NCI-H774 (cell line): ENCODE results near the gene UGT1A3.
"Not testable (repeated sequence)": the region's sequence is repeated elsewhere in the genome, so short reads cannot be mapped to it uniquely, and the experiment has no call there.

Source experiments
- DNase-seq: peaks from one replicate; lab custom pipeline; 2025; lab: John Stamatoyannopoulos, UW

Gene UGT1A3

DNA sequence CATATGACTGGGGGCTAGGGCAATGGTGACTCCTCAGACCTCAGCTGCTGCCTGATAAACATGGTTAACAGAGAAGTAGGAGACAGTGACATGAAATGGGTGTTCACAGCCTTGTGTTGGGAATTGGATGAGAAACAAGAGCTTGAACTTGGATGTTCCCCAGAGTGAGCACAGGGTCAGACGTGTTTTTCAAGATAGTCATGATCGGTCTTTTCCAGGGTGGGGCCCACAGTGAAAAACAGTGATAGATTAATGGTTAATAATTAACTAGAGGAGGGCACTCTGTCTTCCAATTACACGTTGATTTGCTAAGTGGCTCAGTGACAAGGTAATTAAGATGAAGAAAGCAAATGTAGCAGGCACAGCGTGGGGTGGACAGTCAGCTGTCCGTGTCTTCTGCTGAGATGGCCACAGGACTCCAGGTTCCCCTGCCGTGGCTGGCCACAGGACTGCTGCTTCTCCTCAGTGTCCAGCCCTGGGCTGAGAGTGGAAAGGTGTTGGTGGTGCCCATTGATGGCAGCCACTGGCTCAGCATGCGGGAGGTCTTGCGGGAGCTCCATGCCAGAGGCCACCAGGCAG is at the start of gene UGT1A3:
Gene UGT1A3 (plus strand): TSS at position 320 of the 579 bp plus-strand sequence. CDS start 85 bp downstream, at position 405.
- no peak for DNase-seq

DNA sequence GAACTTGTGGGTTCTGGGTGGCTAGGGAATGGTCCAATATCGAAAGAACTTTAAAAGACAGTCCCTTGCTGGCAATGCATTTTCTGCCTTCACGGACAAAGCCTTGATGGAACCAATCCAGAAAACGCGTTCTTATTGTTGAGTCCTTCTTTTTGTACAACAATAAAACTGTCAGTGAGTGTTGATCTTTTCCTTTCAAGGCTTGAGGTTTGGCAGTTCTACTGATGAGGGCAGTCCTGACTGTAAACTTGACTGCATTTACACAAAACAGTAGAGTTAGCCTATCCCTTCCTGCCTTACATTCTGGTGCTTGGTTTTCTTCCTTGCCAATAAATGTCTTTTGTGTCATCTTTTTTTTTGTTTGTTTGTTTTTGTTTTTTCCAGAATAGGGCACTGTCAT is 49.6 kb upstream of the UGT1A3 start:
- no peak for DNase-seq

DNA sequence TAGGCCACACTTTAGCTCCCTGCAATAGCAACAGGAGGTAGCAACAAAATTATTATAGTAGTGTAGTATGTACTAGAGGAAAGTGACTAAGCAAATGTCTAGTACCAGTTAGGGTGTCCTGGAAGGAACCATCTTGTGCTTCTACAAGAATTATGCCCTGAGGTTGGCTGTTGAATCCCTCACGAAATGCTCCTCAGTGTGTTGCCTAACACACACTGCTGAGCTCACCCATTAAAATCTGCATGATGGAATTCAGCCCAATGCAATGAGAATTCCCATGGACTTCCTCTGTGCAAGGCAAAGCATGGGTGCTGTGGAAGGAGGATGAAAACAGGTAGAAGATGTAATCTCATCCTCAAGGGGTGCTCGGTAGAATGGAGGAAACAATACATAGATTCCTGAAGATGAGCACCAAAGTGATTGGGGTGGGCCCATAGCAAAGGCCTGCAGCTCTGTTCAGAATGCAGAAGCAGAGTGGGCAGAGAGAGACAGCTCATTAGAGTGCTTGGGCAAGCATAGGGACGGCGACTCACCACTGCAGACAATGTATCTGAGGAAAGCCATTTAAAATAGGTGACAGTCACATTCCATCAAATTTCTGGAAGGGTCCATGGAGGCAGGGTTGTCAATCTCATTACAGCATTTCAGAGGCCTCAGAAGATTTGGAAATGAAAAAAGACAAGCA is 48.3 kb upstream of the UGT1A3 start:
- DNase-seq = no peak

DNA sequence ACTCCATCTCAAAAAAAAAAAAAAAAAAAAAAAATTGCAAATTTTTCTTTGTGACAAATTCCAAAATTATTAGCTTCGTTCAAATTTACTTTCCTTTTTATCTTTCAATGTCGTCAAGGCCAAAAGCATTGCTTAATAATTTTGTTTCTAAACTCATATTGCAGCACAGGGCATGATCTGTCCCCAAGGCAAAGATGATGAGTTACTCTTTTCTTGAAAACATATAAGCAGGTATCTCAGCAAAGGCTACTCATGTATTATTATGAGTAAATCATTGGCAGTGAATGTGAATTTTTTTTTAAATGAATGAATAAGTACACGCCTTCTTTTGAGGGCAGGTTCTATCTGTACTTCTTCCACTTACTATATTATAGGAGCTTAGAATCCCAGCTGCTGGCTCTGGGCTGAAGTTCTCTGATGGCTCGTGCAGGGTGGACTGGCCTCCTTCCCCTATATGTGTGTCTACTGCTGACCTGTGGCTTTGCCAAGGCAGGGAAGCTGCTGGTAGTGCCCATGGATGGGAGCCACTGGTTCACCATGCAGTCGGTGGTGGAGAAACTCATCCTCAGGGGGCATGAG is 47.2 kb upstream of the UGT1A3 start, which contains the start of gene UGT1A7:
Gene UGT1A7 (plus strand): TSS at position 381 of the 579 bp plus-strand sequence. CDS start 37 bp downstream, at position 418.
- no peak for DNase-seq

DNA sequence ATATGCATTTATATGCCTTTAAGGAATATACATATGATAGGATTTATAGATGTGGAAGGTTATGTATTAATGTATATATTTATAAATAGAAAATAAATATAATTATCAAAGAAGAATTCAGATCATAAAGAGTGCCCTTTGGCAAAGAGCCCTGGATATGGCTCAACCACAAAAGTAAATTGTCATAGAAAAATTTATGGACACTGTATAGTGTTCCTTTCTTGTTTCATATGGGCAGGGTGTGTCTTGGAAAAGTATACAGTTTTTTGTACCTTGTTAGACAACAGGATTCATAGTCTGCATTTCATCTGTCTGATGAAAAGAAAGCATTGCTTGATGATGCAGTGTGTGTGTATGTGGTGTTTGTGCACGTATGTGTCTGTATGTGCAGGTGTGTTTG is 44.2 kb upstream of the UGT1A3 start:
- DNase-seq = no peak

DNA sequence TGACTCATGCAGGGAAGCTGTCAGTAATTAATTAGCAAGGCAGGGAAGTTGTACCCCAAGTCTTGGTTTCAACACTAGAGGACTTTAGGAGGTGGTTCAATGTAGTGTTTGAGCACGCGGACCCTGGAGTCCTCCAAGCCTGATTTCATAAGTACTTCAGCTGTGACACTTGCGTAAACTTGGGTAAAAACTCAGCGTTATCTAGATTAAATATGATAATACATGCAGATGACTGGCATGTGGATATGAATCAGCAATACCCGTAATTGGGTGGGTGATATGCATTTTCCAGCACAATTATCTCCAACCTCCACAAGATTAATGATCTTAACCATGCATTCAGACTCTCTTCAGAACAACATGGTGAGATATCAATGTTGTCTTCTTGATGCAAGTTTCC is 41.9 kb upstream of the UGT1A3 start:
- DNase-seq = no peak

DNA sequence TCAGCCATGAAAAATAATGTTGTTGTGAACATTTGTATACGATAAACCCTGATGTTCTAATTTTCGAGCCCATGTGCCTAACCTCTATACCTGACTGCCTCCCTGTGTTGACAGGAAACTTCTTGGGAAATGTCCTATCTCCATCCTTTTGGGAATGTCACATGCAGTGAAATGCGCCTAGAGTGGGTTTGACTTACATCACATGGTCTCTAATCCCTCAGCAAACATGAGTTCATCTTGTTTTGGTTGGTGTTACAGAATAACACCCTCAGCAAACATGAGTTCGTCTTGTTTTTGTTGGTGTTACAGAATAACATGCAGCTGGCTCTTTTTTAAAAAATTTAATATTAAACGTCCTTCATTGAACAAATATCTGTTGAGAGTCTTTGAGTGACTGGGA is 40.5 kb upstream of the UGT1A3 start:
- no peak for DNase-seq

DNA sequence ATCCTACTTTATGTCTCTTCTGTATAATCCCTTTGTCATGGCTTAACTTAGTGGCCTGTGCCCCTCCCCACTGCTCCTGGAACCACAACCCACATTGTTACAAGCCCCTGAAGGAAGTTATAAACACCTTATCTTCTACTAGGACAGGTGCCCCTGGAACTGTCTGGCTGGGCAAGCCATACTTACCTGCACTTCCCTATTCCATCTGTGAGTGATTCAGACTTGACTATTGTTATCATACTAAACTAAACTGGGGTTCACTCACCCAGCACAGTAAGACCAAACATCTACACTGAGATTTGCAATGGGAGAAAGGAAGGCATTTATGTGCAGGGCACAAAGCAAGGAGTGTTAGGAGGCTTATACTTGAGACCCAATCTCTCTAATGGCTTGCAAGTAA is 39.8 kb upstream of the UGT1A3 start:
- DNase-seq = no peak

DNA sequence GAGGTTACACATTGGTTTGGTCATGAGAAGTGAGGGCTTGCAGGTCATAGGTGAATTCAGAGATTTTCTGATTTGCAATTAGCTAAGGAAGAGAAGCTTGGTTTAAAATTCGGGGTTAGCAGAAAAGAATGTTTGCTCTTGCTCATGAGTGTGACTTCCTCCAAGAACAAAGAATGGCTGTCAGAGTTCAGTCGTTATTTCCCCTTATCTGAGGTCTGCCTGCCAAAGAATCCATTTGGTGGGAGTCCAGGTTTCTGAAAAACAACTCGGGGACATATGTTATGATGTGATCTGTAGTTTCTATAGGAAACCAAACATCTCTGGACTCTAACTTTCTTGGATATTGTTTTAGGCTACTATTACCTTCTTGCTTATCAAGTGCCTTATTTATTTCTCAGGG is 39.3 kb upstream of the UGT1A3 start:
- no peak for DNase-seq

DNA sequence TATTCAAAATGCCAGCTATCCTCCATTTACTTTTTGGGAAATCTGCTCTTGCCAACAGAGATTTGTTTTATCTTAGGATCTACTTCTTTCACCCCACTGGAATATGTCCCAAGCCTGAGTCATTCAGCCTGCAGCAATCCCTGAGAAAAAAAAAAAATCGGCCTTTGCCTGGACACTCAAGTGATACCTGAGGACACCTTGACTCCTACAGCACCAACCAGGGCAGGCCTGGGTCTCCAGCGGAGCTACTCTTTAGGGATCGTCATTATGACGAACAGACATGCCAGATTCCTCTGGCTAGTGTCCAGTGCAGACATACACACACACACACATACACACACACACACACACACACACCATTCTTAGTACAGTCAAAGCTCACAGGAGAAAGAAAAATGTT is 38.4 kb upstream of the UGT1A3 start:
- DNase-seq = no peak

DNA sequence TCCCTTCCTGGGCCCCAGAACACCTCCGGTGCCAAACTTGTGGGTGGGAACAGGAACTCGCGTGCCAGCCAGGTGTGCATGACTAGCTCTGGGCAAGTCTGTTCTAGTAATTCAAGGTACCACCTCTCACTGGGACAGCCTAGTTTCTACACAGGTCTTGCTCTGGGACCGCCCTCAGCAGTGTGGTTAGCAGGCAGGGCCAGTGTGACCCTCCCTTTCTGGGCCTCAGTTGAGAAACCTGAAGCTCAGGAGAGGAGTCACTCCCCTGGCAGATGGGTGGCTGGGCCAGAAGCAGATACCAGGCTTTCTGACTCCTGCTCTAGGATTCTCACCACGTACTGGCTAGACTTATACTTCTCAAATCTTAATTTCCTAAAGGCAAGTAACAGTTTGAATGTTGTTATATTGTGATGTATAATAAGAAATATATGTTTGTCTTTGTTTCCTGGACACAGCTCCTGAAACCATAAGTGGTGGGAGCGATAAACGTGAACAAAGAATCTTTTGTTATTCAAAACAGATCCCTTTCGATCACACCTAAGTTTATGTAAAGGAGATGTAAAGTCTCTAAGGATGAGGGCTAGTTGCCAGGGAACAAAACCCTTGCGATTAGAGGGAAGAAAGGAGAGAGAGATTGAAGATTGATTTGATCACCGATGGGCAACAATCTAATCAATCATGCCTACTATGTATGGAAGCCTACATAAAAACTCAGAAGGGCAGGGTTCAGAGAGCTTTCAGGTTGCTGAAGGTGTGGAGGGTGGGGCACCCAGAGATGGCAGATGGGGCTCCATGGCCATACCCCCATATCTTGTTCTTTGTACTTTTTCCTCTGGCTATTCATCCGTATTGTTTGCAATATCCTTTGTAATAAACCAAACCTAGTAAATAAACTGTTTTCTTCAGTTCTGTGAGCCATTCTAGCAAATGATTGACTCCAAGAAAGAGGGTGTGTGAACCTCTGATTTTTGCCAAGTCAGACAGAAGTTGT is 37.1 kb upstream of the UGT1A3 start:
- no peak for DNase-seq

DNA sequence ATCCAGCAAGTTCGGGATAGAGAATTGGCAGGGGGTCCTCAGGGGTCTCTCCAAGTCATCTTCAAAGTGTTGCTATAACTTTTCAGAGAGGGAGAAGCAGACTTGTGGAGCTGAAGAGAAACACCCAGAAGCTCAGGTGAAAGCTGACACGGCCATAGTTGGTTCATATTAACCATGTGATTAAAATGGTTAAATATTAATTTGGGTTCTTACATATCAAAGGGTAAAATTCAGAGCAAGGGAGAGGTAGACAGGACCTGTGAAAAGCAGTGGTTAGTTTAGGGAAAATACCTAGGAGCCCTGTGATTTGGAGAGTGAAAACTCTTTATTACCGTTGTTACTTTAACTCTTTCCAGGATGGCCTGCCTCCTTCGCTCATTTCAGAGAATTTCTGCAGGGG is 36.2 kb upstream of the UGT1A3 start, which contains the start of gene UGT1A6:
Gene UGT1A6 (plus strand): TSS at position 243 of the 400 bp plus-strand sequence. CDS start 115 bp downstream, at position 358.
- DNase-seq = no peak

DNA sequence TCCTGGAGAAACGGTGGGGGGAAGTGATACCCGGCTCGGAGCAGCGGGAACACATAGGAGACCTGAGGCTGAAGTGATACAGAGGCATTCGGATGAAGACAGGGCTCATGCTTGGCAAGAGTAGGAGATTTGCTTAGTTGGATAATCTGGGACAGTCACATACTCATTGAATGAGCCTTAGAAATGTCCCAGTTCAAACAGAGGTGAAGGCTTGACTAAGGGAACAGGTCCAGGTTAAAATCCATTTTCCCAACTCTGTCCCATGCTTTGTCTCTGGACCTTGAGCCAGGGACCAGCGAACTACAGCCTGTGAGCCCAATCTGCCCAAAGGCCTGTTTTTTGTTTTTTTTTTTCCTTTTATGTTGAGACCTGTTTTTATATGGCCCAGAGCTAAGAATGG is 34.9 kb upstream of the UGT1A3 start:
- no peak for DNase-seq

DNA sequence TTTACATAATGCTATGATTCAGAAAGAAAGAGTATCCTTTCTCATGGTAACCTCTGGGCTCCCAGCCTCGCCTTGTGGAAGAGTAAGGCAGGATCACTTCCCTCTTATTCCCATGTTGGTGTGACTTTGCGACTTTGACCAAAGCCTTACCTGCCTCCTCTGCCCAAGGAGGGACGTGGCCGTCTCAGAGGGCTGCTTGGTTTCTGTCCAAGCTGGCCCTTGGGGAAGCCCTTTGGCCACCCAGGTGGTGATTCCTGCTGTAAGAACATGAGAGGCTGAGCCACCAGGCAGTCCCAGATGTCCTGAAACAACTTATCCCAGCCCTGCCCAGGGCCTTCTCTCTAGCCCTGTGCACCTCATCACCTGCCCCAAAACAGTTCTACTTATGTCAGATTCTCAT is 30.1 kb upstream of the UGT1A3 start:
- DNase-seq = no peak

DNA sequence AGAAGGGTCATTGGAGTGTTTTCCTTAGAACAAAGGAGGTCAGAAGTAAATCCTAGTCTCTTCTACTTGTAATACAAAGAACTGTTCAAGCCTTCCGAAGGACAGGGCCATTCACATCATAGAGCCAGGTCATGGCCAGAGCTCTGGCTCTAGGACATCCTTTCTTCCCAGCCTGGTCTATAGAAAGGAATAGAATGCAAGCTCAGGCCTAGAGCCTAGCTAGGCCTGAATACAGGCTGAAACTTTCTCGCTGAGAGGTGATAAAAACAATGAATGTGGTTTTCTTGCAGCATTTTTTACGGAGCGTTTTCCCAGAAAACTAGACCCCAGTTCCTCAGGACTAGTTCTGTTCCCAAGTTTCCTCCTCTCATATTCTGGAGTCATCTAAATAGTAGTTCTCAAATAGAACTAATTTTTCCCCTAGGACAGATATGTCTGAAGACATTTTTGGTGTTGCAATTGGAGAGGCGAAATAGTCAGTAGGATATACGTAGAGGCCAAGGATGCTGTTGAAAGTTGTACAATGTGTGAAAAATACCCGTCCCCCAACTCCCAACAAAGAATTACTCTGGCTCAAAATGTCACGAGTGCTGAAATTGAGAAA is 29.3 kb upstream of the UGT1A3 start:
- no peak for DNase-seq

DNA sequence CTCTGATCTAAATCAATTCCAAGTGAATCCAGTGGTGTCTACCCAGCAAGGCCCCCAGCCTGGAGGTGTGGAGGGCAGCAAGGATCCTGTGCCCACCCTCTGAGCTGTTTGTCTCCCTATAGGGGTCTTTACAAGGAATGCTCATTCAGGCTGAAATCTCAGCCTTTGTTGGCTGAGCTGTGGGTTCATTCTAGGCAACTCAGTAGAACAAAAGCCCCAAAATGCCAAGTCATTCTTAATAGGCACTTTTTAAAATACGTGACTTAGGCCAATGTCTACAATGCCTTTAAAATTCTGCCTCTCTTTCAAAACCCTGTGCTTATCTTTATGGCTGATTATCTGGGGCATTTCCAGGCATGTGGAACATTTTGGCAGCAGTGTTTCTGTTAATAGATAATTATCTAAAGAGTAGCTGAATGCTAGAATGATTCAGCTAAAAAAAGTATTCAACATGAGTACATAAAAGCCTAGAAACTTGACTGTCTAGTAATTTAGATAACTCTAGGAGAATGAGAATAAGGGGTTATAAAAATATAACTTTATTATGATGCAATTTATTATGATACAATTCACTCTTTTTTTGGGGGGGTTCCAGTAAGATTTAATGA is 28.7 kb upstream of the UGT1A3 start:
- DNase-seq = no peak

DNA sequence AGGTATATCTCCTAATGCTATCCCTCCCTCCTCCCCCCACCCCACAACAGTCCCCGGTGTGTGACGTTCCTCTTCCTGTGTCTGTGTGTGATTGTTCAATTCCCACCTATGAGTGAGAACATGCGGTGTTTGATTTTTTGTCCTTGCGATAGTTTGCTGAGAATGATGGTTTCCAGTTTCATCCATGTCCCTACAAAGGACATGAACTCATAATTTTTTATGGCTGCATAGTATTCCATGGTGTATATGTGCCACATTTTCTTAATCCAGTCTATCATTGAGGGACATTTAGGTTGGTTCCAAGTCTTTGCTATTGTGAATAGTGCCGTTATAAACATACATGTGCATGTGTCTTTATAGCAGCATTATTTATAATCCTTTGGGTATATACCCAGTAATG is 28.0 kb upstream of the UGT1A3 start:
- not testable (repeated sequence) for DNase-seq

DNA sequence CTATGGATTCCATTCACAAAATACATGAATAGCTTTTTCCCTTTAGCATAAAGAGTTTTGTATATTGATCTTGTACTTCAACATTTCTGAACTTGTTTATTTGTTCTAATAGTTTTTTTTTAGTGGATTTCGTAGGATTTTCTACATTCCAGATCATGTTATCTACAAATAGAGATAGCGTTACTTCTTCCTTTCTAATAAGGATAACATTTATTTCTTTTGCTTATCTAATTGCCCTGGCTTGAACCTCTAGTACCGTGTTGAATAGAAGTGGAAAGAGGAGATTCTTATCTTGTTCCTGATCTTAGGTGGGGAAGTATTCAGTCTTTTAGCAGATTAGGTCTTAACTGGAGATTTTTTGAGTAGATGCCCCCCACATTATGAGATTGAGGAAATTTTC is 26.6 kb upstream of the UGT1A3 start:
- no peak for DNase-seq

DNA sequence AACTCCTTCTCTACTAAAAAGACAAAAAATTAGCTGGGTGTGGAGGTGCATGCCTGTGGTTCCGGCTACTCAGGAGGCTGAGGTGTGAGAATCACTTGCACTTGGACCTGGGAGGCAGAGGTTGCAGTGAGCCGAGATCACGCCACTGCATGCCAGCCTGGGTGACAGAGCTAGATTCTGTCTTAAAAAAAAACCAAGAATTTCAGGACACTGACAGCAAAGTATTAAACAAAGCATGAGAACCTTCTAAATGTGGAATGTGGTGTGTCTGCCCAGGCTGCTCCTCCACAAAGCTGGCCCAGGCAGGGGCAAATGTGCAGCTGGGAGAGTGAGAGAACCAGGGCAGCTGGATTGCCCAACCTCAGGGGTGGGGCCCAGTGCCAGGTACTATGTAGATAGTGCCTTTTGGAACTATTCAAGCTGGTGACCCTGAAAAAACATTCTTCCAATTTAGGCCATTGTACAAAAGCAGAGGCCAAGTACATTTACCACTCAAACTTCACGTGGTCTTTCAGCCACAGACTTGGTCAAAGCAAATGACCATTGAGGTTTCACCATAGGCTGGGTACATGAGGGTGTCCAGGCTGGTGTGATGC is 22.8 kb upstream of the UGT1A3 start:
- DNase-seq = no peak

DNA sequence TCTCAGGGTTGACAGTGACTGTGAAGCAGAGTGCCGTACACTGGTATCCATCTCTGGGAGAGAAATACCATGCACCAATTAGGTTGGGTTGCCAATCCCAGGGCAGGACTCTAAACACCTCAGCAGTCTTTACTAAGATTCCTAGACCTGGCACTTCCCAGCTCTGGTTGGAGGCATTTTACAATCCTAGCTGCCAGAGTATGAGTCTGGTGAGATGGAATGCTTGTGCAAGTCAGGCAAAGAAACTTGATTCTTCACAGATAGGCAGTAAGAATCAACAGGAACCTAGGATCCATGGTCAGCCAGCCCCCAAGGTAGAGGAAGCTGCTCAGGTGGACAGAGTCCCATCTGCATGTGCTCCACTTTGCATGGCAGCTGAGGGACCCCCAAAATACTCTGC is 22.1 kb upstream of the UGT1A3 start:
- DNase-seq = no peak
